Glutamatergic neuron (in vitro differentiated cells): ENCODE results near the gene AKR7A3. TPM values are rescaled to one million over a fixed set of nuclear protein-coding genes. Genes with fewer than 3 reads are reported as not detected.
A peak's percentile ranks its signal among the peaks of the same experiment; 100 is the strongest.

ENCODE experiments used
- DNase-seq: peaks from one replicate; pipeline ENCODE4 v3.0.0; 2022
- H3K27ac Mint-ChIP-seq: one replicate; pipeline ENCODE4 v1.8.0; 2020; ENCODE audit warnings: mild to moderate bottlenecking, mixed read lengths, inconsistent platforms; ENCODE audit not compliant: unreplicated experiment
- H3K27me3 Mint-ChIP-seq: one replicate; pipeline ENCODE4 v1.8.0; 2020; ENCODE audit warnings: mild to moderate bottlenecking, moderate library complexity, mixed read lengths, inconsistent platforms; ENCODE audit not compliant: unreplicated experiment
- H3K36me3 Mint-ChIP-seq: one replicate; pipeline ENCODE4 v1.8.0; 2020; ENCODE audit warnings: mild to moderate bottlenecking, mixed read lengths, inconsistent platforms; ENCODE audit not compliant: unreplicated experiment
- H3K4me1 Mint-ChIP-seq: one replicate; pipeline ENCODE4 v1.8.0; 2020; ENCODE audit warnings: mild to moderate bottlenecking, low read depth, mixed read lengths, inconsistent platforms; ENCODE audit not compliant: unreplicated experiment
- H3K4me3 Mint-ChIP-seq: one replicate; pipeline ENCODE4 v1.8.0; 2020; ENCODE audit warnings: mild to moderate bottlenecking, mixed read lengths, inconsistent platforms; ENCODE audit not compliant: unreplicated experiment
- H3K9me3 Mint-ChIP-seq: one replicate; pipeline ENCODE4 v1.8.0; 2020; ENCODE audit warnings: mild to moderate bottlenecking, moderate library complexity, mixed read lengths, inconsistent platforms; ENCODE audit not compliant: unreplicated experiment
- CTCF ChIP-seq: fragments of 200-600 bp; sonication (generic); IDR thresholded peaks from one replicate; pipeline ENCODE4 v1.5.0; 2021; ENCODE audit not compliant: partially characterized antibody, unreplicated experiment
- total RNA-seq: library from RNA; stranded (reverse); fragmentation: NEBNext Ultra II Directional; extraction: Animal tissue kit (Norgen Biotek cat#: 25700); gene quantifications from one replicate; pipeline ENCODE4 v1.2.1, GENCODE V29; 2021; ENCODE audit not compliant: unreplicated experiment

The AKR7A3 gene
- total RNA-seq, 1 donor from 2014 or later = 1.9 TPM

DNA sequence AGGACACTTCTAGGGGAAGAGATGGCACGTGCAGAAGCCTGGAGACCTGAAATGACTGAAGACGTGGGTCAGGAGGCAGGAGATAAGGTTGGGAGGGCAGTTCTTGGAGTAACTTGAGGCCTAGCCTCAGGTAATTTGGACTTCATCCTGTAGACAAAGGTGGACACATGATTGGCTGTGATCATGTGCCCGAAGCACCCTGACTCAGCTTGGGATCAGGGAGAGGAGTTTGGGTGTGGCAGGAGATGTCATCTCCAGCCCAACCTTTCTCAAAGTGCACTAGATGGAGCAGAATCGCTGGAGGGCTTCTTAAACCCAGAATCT is 25.0 kb upstream of the AKR7A3 start:
- no peak for DNase-seq
- Mint-ChIP-seq H3K27me3 (peaks cover 9% of the 10 kb centered on the region), H3K36me3 (no peaks in the 10 kb centered on the region), H3K4me3 (peak overlapping the region; percentile 87), H3K27ac (peak overlapping the region; percentile 69), H3K4me1 (peaks cover 24% of the 10 kb centered on the region), H3K9me3 (peaks cover 15% of the 10 kb centered on the region)
- TF ChIP-seq CTCF = no peak

DNA sequence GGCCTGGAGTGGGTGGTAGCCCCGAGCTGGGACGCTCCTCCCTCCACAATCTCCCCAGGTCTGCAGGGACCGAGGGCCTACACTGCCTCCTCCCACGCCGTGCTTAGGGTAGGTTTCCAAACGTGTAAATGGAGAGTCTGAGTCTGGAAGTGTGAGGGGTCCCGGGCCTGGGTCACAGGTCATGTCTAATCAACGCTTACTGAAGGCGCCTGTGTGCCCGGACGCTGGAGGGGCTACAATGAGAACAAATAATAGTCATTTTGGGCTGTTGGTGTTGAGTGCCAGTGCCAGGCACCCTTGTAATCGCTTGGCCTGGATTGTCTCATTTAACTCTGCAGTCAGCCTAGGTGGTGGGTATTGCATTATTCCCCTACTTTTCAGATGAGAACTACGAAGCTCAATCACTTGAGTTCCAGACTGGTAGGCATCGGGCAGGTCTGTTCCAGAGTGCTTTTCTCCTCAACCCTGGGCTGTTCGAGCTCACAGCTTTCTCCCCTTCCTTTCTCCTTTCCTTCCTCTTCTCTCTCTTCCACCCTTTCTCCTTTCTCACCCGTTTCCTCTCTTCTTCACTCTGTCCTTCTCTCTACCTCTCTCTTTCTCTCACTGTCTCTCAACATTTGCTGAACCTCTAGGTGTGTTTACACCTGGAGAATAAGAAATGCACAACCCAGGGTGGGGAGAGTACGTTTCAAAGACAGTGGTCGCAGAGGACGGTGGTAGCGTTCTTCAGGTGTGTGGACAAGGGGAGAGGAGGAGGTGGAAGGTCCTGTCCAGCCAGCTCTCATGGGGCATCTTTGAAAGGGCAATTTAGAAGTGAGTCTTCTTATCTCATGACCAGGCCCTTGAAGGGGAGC is 24.4 kb upstream of the AKR7A3 start:
- H3K4me1 Mint-ChIP-seq = peaks cover 24% of the 10 kb centered on the region
- no peaks in the 10 kb centered on the region for H3K36me3 Mint-ChIP-seq
- peak overlapping the region; percentile 87 for H3K4me3 Mint-ChIP-seq
- H3K9me3 Mint-ChIP-seq = peaks cover 15% of the 10 kb centered on the region
- TF ChIP-seq CTCF = no peak
- DNase-seq = no peak
- H3K27me3 Mint-ChIP-seq = peaks cover 9% of the 10 kb centered on the region
- H3K27ac Mint-ChIP-seq = peak overlapping the region; percentile 69

- no peak for TF ChIP-seq CTCF
- H3K9me3 Mint-ChIP-seq = peaks cover 17% of the 10 kb centered on the region
- H3K27me3 Mint-ChIP-seq = peaks cover 9% of the 10 kb centered on the region
- peak; percentile 95 for DNase-seq
- peak within 1 kb of the TSS; percentile 97 for H3K4me3 Mint-ChIP-seq
- peaks cover 24% of the 10 kb centered on the region for H3K4me1 Mint-ChIP-seq
- H3K27ac Mint-ChIP-seq = peak within 1 kb of the TSS; percentile 69
- peaks cover 4% of the 10 kb centered on the region for H3K36me3 Mint-ChIP-seq
Measured at GRCh38 chr1:19311931-19312781, 23.6 kb upstream of the AKR7A3 start, which contains the start of the genes AKR7A2 and SLC66A1. TSS of gene AKR7A2 (minus strand) at chr1:19312144. CDS start at chr1:19312124, 20 bp downstream. TSS of gene SLC66A1 (plus strand) at chr1:19312326. CDS start at chr1:19317678, 5,352 bp downstream.

GRCh38 chr1:19311503-19311930 is 22.9 kb upstream of the AKR7A3 start:
- H3K4me3 Mint-ChIP-seq = peak overlapping the region; percentile 97
- no peak for TF ChIP-seq CTCF
- peaks cover 4% of the 10 kb centered on the region for H3K36me3 Mint-ChIP-seq
- H3K4me1 Mint-ChIP-seq = peaks cover 21% of the 10 kb centered on the region
- H3K9me3 Mint-ChIP-seq = peaks cover 17% of the 10 kb centered on the region
- peak overlapping the region; percentile 53 for H3K27ac Mint-ChIP-seq
- peaks cover 12% of the 10 kb centered on the region for H3K27me3 Mint-ChIP-seq
- DNase-seq = no peak
